NCI-H1092 (cell line): ENCODE measurements around the gene FMN1.

Experiments
- DNase-seq: peaks from one replicate; lab custom pipeline; 2025; lab: John Stamatoyannopoulos, UW

FMN1 gene

DNA sequence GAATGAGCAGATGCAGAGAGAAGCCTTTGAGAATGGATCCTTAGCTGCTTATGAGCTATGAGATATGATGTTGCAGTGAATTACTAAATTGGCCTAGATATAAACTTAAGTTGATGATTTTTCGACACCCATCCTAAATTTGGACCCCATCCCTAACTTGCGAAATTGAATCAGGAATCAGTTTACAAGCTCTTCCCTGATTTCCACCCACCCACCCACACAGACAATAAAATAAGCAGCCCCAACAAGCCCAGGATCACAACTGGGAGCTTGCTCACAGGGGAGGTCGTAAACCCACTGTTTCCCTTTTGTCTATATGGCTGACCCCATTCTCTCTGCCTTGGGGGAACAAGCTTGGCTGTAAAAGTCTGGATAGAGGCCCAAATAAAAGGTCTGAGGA, 419.4 kb downstream of the FMN1 start:
- DNase-seq, result no peak

DNA sequence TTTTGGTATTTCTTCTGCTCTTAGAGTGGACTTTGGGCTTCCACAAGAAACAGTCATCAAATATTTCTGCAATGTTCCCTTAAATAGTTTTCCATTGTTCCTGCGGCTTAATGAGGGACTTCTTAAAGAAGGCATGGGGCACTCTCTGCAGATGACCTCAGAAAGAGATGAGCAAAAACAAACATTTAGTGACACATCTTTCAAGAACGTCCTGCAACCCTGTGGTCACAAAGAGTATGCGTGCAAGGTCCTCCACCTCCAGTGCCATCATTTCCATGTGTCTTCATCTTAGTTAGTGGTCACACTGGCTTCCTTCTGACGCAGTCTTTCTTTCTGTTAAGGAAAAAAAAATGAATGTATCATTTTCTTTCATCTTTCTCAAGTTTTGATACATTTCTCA, 420.5 kb downstream of the FMN1 start:
- DNase-seq, result no peak

DNA sequence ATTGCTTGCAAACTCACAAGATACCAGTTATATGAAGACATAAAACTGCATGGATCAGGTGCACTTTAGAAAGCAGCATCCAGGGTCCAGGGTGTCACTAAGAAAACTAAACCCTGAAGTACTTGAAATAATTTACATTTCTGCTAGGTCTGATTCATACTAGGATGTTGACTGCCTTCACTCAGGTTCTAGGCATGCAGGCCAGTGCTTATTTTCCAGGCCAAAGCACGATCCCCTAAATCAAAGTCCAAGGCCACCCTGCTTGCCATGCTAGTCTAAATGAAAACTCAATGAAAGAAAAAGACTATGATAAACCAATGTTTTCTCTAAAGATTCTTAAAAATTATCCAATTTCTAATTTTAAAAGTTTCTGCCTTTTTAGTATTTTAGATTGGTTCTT, 427.3 kb downstream of the FMN1 start:
- no peak for DNase-seq

DNA sequence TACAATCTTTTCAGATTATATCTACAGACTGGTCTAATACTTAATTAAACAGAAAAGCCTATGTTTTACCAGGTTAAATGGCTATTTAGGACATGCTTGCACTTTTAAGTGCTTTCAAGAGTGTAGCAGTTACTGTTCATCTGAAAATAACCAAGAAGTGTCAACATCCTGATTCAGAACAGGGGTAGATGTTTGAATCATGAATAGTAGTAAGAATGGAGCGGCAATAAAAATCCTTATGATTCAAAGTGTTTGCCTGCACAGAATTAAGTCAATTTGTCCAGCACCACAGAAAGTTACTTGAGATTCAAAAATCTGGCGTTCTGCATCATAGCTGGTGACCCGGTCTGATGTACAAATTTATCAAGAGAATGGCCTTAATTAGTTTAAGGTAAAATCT, 428.4 kb downstream of the FMN1 start:
- DNase-seq, result no peak

DNA sequence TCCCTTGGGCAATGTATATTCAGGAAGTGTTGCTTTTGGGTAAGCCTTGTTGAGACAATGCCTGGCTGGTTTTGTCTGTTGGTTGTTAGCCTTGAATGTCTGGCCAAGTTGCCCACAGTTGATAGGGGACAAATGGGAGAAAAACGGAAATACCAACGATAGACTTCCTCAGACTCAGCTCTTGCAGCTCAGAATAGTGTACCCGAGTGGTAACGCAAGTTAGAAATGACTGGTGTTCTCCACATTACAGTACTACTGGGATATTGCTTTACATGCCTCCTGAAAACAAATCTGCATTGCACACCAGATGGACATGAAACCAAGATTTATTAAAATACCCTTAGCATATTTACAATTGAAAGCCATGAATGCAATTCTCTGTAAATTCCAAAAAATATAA, 429.3 kb downstream of the FMN1 start:
- no peak for DNase-seq

DNA sequence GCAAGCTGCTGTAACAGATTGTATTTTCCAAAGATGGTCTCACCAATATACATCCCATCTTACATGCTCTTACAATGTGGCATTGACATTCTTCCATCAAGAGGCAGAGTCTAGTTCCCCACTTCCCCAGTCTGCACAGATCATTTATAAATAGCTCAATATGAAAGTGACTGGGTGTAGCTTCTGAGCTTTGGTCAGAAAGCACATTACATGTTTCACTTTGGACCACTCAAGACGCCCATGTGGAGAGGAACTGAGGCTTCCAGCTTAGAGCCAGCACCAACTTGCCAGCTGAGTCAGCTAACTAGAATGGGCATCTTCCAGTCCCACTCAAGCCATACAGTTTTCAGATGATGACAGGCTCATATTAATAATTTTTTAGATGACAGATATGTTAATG, 431.2 kb downstream of the FMN1 start:
- DNase-seq, result no peak

DNA sequence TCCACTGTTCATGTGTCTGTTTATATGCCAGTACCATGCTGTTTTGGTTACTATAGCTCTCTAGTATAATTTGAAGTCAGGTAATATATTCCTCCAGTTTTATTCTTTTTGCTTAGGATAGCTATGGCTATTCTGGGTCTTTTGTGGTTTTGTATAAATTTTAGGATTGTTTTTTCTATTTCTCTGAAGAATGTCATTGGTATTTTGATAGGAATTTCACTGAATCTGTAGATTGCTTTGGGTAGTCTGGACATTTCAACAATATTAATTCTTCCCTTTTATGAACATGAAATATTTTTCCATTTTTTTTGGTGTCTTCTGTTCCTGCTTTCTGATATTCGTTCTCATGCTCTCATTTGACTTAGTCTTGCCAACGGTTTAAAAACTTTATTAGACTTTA, 437.1 kb downstream of the FMN1 start:
- DNase-seq, result no peak

DNA sequence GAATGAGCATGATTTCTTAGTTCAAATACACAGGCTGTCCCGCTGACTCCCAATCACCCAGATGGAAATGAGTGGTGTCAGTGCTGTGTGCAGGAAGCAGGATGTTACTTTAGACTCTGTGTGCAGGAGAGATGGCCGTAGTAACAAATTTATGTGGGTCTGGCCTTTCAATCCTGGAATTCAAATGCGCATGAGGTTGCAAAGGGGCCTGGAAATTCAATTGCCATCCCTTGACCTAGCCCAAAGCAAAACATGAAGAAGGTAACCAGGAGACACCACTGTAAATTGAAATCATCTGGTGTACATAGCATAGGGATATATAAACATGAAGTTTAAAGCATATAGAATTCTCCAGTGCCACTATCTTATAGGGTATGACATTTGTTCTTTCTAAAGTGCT, 443.5 kb downstream of the FMN1 start:
- no peak for DNase-seq

DNA sequence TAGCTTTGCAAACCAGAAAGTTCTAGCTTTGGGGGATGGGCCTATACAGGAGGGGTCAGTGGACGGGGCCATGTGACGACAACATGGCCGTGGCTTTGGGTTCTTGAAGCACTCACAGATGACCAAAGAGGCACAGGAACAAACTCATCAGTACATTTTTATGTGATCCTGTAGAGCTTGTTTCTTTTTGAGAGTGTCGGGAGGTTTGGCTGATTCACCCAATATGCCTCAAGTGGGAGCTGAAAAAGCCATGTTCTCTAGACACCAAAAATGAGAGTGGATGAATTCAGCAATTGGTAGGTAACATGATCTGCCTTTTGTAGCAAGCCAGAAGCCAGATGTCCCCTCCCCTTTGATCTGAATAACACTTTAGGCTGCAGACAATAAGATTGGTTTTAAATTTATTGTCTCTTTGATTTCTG, 446.6 kb downstream of the FMN1 start:
- no peak for DNase-seq

DNA sequence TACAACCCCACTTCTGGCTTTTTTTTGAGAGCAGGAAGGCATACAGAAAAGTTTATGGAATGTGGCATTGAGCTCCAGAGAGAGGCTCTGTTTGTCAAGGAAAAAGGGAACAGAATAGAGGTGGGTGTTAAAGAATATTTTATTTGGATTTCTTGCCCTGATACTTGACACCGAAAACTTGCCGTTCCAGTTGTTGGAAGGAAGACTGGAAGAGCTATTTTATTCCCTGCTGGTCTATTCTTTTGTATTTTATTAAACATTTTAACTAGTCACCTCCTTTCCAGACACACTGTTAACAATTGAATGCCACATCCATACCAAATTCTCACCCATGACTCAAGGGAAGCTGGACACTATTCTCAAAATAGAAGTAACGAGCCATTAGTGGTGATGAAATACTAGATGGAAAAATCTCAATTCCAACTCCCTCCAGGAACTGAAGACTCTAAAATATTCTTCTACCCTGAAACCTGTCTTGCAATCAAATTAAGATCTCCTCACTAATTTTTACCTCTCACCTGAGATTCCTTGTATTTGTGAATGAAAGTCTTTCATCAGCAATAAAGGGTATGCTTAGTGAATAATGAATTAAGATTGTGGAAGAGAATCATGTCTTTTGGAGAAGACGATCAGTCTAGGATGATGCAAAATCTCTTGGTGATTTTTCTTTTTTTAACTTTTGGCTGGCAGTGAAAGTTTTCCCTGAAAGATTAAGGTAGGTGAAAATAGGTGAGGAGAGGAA, 448.2 kb downstream of the FMN1 start:
- no peak for DNase-seq

DNA sequence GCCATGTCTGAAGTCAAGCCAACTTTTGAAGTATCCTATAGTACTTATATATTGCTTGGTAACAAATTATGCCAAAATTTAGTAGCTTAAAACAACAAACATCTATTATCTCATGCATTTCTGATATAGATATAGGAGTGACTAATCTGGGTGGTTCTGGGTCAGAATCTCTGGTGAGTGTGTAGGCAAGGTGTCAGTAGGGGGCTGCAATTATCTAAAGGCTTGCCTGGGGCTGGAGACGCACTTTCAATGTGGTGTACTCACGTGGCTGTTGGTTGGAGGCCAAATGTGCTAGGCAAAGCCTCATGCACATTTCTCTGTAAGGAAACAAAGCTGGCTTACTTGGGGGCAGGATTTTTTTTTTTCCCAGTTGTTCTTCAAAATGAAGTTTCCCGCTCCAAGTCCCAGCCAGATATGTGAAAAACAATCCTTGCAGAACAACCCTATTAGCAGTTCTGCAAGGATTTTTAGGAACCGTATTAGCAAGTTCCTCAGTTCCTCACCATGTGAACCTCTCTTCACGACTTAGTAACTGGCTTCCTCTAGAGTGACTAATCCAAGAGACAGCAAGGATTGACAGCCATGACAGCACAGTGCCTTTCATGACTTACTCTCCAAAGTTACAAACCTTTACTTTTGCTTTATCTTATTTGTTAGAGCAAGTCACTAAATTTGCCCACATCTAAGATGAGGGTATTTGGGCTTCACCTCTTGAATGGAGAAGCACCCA, 450.9 kb downstream of the FMN1 start:
- no peak for DNase-seq

DNA sequence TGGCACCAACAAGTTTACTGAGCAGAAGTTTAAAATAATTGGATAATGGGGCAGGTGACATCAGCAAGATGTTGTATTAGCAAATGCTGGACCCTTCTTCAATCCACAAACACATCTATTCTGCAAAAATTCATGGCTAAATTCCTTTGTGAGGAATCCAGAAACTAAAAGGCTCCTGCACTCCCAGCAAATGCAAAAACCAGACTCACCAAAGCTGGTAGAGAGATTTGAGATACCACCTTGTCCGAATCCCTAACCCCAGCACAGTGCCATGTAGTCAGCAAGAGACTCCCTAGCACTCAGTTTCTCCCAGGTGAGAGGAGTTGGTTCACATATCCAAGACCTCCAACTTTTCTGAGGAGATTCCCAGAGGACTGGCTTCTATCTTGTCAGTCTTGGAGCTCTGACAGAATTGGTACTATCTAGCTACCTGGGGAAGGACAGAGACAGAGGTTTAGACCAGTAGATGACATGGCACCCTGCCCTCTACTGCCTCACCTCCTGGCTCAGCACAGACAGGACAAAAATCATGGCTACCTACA, 454.9 kb downstream of the FMN1 start:
- DNase-seq, result no peak

DNA sequence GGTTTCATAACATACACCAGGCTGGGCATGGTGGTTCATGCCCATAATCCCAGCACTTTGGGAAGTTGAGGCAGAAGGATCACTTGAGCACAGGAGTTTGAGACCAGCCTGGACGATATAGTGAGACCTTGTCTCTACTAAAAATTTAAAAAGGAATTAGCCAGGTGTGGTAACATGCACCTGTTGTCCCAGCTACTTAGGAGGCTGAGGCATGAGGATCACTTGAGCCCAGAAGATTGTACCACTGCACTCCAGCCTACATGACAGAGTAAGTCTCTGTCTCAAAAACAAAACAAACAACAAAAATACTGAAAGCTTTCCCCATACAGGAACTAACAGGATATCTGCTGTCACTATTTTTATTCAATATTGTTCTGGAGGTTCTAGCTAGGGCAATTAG, 455.8 kb downstream of the FMN1 start:
- DNase-seq, result no peak

DNA sequence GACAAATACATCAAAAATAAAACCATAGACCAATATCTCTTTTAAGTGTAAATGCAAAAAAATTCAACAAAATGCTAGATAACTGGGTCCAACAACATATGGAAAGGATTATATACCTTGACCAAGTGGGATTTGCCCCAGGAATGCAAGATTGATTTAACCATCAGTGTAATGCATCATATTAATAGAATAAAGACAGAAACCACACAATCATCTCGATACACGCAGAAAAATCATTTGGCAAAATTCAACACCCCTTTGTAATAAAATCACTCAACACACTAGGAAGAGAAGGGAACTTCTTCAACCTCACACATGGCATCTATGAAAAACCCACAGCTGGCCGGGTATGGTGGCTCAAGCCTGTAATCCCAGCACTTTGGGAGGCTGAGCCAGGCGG, 457.2 kb downstream of the FMN1 start:
- no peak for DNase-seq

DNA sequence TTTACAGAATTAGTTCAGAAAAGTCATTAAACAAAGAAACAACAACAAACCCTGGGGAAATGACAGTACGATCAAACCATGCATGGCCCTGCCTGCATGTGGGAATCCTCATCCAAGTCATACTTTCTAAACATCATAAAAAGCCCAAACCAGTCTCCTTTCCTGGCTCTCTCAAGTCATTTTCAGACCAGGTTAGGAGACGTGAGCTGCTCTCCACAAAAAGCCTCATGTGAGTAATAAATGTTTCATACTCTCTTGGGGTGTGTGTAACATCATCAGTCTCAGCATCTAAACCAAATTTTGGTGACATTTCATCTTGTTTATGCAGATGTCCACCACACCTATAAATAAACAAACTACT, 457.8 kb downstream of the FMN1 start:
- no peak for DNase-seq

DNA sequence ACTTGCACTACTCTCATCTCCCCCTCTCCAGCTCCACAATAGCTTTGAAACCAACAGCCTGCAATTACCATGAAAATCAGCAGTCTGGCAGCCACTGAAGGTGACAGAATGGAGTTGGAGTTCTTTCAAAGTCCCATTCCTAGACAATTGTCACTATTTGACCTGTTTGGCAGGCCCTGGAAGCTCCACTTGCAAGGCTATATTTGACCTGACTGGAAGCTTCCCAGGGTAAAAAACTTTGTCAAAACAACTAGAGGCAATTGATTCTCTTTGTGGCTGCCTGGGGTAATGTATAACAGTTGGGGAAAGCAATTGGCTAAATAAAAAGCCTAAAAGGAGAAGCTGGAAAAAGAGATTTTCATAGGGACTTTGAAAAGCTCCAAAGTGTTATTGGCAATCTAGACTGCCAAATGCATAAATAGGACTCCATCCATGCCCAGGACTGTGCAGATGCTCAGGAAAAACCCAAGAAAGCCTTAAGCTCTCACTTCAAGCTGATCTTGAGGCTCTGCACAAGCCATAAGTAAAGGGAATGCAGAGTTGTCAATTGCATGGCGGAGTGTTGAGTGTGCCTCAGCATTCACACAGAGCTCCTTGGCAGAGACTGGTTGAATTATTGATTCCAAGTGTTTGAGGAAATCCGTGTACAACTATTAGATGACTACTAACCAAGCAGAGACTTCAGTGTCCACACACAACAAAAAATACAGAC, 458.4 kb downstream of the FMN1 start:
- DNase-seq, result no peak

DNA sequence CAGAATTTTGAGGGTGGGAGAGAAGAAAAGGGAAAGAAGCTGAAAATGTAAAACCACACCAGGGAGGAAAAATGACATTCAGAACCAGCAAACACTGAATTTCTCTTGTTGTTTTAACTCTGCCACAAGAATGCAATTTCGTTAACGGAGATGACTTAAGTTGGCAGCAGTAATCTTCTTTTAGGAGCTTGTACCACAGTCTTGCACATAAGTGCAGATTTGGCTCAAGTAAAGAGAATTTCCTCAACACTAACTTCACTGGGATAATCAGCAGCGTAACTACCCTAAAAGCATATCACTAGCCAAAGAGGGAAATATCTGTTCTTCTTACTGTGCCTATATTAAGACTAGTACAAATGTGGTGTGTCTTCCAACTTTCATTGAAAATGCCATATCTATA, 461.2 kb downstream of the FMN1 start:
- no peak for DNase-seq

DNA sequence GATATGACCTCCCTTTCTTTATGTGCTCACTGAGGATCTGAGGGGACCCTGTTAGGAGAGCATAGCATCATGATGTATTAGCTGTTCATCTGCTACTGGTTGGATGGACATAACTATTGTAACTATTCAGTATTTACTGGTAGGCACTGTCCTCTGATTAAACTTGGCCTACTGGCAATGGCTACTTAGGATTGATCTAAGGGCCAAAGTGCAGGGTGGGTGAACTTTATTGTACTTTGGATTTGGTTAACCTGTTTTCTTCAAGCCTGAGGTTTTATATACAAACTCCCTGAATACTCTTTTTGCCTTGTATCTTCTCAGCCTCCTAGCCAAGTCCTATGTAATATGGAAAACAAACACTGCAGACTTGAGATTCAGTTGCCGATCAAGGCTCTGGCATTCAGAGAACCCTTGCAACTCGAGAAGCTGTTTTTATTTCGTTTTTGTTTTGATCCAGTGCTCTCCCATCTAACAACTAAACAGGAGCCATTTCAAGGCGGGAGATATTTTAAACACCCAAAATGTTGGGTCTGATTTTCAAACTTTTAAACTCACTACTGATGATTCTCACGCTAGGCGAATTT, 461.8 kb downstream of the FMN1 start:
- no peak for DNase-seq

DNA sequence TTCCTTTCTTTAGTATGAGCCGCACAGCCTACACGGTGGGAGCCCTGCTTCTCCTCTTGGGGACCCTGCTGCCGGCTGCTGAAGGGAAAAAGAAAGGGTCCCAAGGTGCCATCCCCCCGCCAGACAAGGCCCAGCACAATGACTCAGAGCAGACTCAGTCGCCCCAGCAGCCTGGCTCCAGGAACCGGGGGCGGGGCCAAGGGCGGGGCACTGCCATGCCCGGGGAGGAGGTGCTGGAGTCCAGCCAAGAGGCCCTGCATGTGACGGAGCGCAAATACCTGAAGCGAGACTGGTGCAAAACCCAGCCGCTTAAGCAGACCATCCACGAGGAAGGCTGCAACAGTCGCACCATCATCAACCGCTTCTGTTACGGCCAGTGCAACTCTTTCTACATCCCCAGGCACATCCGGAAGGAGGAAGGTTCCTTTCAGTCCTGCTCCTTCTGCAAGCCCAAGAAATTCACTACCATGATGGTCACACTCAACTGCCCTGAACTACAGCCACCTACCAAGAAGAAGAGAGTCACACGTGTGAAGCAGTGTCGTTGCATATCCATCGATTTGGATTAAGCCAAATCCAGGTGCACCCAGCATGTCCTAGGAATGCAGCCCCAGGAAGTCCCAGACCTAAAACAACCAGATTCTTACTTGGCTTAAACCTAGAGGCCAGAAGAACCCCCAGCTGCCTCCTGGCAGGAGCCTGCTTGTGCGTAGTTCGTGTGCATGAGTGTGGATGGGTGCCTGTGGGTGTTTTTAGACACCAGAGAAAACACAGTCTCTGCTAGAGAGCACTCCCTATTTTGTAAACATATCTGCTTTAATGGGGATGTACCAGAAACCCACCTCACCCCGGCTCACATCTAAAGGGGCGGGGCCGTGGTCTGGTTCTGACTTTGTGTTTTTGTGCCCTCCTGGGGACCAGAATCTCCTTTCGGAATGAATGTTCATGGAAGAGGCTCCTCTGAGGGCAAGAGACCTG, 463.5 kb downstream of the FMN1 start:
- no peak for DNase-seq

DNA sequence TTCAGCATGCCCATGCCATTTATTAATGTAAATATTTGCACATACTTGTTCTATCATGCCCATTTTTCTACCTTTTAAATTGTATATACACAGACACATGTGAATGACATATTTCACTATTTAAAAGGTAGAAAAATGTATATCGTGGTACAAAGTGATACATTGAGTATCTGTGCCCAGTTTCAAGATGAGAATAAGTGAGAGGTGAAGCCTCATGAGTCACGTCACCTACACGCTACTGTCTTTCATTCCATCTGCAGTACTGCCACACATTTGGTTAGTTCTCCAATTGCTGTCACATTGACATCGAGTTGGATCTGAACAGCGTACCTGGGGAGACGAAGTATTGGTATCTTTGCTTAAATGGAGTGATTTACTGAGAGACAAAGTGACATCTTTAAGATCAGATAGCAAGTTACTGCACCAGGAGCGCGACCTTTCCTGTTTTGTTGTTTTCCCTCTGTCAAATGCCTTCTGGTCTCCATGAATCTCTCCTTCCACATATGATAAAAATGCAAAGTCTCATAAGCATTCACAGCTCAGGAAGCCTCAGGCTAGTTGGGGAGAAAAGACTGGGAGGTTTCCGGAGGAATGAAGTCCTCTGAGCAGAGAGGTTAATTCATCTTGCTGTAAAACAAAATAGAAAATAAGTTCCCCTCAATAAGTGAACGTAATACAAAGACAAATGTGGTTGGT, 464.7 kb downstream of the FMN1 start:
- no peak for DNase-seq
